CMK (cell line): Measurements from ENCODE around the gene ZBTB7C.
A peak's percentile ranks its signal among the peaks of the same experiment; 100 is the strongest.

Source experiments
- DNase-seq: peaks from one replicate; pipeline ENCODE4 v3.0.0-alpha.2; 2010; ENCODE audit warnings: low read depth

ZBTB7C gene

GRCh38 chr18:48035556-48035860, 373.7 kb downstream of the ZBTB7C start:
- DNase-seq: no peak

DNA sequence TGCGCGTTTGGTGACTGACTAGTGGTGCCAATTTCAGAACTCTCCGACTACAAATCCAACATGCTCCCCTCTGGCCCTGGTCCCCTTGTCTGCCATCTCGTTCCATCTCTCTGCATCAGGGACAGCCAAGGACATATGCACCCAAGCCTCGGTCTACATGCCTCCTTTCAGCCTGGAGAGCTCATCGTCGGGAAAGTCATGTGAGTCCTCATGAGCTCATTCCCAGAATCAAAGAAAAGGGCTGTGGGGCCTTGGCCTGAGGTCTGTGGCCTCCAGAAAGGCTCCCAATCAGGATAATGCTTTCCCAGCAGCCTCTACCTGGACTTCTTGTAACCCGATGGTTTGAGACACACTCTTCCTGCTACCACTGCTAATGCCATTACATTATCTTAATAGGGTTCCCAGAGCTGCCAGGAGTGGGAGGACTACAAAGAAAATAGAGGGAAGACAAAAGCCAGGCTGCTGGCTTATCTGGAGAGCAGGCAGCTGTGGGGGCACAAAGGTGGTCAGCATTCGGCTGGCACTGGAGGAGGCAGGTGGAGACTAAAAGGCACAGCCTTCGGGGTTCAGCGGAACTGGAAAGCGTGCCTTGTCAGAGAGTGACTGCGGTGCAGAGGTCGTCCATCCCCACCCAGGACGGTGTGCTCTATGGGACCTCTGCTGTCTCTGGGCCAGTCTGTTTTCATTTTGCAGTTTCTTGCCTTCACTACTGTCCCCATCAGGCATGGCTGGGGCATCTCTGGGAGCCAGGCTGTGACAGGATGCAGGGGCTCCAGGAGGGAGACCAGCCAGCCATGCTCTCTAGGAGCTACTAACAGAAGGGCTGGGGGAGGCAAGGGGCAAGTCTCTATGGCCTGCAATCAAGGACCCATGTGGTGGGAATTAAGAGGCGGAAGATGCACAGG, 374.3 kb downstream of the ZBTB7C start:
- DNase-seq: no peak

GRCh38 chr18:48033790-48034650, 375.2 kb downstream of the ZBTB7C start:
- no peak for DNase-seq

DNA sequence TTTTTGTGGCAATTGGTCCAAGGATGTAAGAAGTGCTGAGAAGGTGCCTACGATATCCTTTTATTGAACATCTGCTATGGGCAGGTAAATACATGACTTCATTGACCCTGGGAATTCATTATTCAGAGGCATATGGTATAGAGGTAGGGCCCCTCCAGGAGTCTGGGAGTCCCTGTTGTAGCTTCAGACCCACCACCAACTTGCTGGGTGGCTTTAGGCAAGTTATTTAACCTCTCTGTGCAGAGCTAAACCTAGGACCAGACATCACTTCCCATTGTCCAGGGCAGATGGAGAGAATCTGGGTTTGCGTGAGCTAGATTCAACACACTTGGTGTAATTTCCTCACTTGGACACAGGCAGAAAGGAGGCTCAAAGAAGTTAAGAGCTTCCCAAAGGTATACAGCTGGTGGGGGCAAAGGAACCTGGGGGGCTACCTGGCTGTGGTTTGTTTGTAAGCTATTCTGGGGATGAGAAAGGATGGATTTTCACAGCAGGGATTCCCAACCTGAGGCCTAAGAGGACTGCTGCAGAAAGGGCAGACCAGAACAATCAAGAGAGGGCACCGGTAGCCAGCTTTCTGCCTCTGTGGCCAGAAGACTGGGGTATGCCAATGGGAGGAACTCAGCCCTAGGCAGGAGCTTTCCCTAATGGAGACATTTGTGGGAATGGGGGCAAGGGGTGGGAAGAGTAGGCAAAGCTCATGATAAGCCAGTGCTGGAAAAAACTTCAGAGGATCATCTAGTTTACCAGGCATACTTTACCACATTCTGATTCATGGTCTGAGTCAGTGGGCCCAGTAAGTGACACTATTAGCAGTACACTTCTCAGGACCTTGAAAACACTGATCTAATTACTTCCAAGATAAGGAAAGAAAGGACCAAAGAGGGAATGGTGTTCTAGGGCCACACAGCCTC, 376.1 kb downstream of the ZBTB7C start:
- DNase-seq: no peak

DNA sequence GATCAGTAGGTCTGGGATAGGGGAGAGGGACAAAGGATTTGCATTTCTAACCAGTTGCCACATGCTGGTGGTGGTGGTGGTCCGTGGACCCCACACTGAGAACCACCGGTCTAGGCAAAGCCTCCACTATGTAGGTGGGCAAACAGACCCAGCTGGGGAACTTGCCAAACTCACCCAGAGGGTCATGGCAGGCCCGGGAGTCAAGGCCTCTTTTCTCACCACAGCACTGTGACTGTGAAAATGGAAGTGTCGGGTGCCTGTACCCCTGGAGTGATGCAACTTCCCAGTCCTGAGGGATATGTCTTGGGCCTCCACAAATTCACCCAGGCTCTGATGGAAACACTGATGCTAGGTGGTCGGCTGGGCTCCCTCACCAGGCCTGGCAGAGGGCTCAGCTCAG, 377.5 kb downstream of the ZBTB7C start:
- DNase-seq: no peak

DNA sequence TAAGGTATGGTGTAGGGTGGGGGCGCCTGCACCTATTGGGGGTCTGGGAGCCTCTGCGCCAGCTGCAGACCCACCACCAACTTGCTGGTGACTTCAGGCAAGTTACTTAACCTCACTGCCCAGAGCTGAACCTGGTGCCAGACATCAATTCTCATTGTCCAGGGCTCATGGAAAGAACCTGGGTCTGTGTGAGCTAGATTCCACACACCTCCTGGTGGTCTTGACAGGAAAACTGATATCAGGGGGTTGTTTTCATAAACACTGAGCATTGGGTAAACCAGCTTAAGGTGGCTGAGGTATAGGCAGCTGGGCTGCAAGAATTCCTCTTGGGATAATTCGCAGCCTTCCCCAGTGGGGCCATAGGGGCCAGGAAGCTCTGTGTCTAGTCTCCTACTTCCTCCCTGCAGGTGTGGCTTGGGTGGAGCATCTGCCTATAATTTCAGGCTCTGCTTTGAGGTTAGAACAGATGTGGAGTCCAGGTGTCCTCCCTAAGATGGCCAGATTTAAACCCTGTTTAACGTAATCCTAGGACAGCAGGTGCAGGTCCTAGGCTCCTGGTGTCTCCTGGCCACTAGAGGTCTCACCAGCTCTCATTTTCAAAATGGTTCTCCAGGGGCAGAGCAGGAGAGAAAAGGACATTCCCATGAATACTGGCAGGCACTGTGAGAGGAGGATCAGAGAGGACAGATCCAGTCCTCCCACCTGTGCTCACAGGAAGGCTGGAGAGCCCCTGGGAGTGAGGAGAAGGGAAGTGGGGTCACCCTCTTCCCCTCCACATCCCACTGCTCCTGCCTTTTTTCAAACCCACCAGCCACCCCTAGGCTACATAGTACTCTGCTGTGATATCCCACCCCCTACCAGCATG, 378.3 kb downstream of the ZBTB7C start:
- no peak for DNase-seq

GRCh38 chr18:48029296-48029986, 379.7 kb downstream of the ZBTB7C start:
- no peak for DNase-seq

DNA sequence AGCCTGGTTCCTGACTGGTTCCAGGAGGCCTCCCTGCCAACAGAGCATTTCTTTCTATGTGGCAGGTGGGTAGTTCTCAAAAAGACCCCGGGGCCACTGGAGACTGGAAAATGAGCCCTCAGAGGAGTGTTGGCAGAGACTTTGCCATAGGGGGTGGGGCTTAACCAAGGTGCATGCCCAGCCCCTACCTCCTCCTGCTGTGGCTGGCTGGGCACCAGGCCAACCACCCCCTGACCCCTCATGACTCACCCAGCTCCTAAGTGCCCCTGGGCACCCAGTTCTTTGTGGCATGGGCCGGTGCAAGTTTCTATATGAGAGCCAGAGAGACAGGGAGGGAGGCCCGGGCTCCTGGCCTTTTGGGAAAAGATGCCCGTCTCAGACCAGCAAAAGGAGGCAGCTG, 380.5 kb downstream of the ZBTB7C start:
- DNase-seq: no peak

GRCh38 chr18:48028081-48028480, 381.1 kb downstream of the ZBTB7C start:
- DNase-seq: no peak

- DNase-seq: no peak
These were observed 381.7 kb downstream of the ZBTB7C start for GRCh38 chr18:48027401-48027963.

- DNase-seq: no peak
These were observed 383.0 kb downstream of the ZBTB7C start for GRCh38 chr18:48026216-48026615.

GRCh38 chr18:48024881-48025660, 384.1 kb downstream of the ZBTB7C start:
- no peak for DNase-seq

- no peak for DNase-seq
These were observed 385.1 kb downstream of the ZBTB7C start for GRCh38 chr18:48024009-48024512.

- no peak for DNase-seq
These were observed 385.7 kb downstream of the ZBTB7C start for GRCh38 chr18:48023334-48024008.

DNA sequence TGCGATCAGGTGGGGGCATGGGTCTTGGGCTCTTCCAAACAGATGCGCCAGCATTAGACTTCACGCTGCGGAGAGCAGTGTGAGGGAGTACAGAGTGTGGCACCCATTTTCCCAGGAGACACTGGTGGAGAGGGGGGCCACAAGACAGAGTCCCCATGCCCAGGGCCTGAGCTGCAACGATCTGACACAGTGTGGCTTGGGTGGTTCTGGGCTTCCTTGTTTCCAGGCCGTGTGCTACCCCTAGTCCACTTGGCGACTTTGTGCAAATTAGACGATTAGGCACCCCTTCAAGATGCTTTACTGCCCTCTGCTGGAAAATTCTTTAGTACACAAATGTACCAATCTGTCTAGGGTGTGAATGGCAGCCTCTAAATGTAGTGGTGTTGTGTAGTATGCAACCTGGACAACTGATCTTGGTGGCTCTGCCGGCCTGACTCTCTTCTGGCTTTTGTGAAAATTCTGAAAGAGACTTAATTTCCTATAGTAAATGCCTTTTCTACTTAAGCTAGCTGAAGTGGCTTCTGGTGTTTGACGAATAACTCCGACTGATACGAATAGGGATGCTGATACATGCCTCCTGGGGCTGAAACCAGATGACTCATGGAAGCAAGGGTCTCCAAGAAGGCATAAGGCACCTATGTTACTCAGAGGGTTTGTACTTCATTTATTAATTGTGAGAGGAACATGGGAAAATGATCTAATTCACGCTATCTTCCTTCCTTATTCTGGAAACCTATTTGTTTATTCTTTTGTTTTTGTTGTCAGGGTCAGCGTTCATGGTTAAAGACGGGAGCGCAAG, 386.5 kb downstream of the ZBTB7C start:
- peak; percentile 61 for DNase-seq

- DNase-seq: no peak
These were observed 387.2 kb downstream of the ZBTB7C start for GRCh38 chr18:48022021-48022420.

DNA sequence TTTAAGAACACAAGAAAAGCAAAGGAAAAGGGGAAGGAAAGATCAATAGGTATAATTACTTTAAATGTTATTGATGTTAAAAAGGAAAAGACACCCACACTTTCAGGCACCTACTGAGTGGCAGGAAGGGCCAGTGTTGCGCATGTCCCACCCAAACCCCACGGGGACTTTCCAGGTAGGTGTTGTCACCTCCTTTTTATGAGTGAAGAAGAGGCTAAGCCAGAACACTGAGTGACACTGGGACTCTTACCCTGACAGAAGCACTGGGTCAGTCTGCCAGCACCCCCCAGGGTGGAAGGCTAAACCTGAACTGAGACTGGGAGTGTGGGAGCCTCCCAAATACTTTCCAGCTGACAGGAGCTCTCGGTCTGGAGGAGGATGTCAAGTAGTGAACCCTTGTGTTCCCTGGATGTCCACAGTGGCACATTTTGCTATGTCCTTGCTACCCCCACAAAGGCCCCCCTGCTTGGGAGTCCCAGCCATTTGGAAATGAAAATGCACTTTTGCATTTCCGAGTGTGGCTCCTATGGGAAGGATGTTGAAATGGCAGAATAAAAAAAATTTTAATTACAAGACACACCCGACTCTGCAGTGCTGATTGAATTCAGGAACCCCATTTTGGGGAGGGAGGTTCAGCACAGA, 387.8 kb downstream of the ZBTB7C start:
- DNase-seq: no peak
